ENCODE results near the gene PCDH11X. TPM values are rescaled to one million over a fixed set of nuclear protein-coding genes. Genes with fewer than 3 reads are reported as not detected.
A peak's percentile ranks its signal among the peaks of the same experiment; 100 is the strongest.
"Not testable (repeated sequence)": the region's sequence is repeated elsewhere in the genome, so short reads cannot be mapped to it uniquely, and the experiment has no call there.

The PCDH11X gene, protein sequence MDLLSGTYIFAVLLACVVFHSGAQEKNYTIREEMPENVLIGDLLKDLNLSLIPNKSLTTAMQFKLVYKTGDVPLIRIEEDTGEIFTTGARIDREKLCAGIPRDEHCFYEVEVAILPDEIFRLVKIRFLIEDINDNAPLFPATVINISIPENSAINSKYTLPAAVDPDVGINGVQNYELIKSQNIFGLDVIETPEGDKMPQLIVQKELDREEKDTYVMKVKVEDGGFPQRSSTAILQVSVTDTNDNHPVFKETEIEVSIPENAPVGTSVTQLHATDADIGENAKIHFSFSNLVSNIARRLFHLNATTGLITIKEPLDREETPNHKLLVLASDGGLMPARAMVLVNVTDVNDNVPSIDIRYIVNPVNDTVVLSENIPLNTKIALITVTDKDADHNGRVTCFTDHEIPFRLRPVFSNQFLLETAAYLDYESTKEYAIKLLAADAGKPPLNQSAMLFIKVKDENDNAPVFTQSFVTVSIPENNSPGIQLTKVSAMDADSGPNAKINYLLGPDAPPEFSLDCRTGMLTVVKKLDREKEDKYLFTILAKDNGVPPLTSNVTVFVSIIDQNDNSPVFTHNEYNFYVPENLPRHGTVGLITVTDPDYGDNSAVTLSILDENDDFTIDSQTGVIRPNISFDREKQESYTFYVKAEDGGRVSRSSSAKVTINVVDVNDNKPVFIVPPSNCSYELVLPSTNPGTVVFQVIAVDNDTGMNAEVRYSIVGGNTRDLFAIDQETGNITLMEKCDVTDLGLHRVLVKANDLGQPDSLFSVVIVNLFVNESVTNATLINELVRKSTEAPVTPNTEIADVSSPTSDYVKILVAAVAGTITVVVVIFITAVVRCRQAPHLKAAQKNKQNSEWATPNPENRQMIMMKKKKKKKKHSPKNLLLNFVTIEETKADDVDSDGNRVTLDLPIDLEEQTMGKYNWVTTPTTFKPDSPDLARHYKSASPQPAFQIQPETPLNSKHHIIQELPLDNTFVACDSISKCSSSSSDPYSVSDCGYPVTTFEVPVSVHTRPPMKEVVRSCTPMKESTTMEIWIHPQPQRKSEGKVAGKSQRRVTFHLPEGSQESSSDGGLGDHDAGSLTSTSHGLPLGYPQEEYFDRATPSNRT (N-terminal part only)
- total RNA-seq (2021): 29.4 and 31.0 TPM in 2 replicates
- long read RNA-seq, full-length matches to known transcripts: 19 of 488 reads
- long read RNA-seq, partial matches to known transcripts: 98 of 488 reads
- long read RNA-seq, other reads (novel, unspliced or antisense): 371 of 488 reads

GRCh38 chrX:91779135-91779534, at the start of gene PCDH11X:
Gene PCDH11X (plus strand): TSS chrX:91779375. CDS start chrX:91835505, 56,130 bp downstream.
- not testable (repeated sequence) for H4K20me1 ChIP-seq (ENCODE audit: control insufficient read depth, insufficient read depth, insufficient read length); H2AK5ac ChIP-seq (ENCODE audit: insufficient read length, low read length); H2BK15ac ChIP-seq (ENCODE audit: low read depth, low read length); H3K27me3 ChIP-seq (ENCODE audit: insufficient read depth, low read length); H3K4me1 Mint-ChIP-seq; H4K8ac ChIP-seq (replicated peaks; ENCODE audit: insufficient read length, low read depth, low read length); H4K91ac ChIP-seq (ENCODE audit: insufficient read length, low read depth, low read length); H3K4me1 ChIP-seq (ENCODE audit: insufficient read depth, low read length); H3K56ac ChIP-seq (ENCODE audit: insufficient read length, low read depth, low read length); H3T11ph ChIP-seq (ENCODE audit: low read length); H3K27ac Mint-ChIP-seq; H3K14ac ChIP-seq (ENCODE audit: insufficient read depth, low read length); H3K79me2 ChIP-seq (ENCODE audit: insufficient read depth, low read length); H3K79me1 ChIP-seq (ENCODE audit: insufficient read depth, low read depth, low read length, poor library complexity, severe bottlenecking); H2BK20ac ChIP-seq (ENCODE audit: low read depth, low read length, poor library complexity, severe bottlenecking); H3K36me3 Mint-ChIP-seq (ENCODE audit: insufficient read depth in 1 of 3, low read depth in 3 of 3); H3K18ac ChIP-seq (ENCODE audit: insufficient read length, low read depth, low read length); H2AFZ ChIP-seq (ENCODE audit: low read length); H3K9me3 ChIP-seq (ENCODE audit: control insufficient read depth, low read depth, low read length); H4K5ac ChIP-seq (ENCODE audit: insufficient read length, low read depth, low read length); H3K23me2 ChIP-seq (ENCODE audit: insufficient read length, low read depth, low read length, poor library complexity, severe bottlenecking); H2BK120ac ChIP-seq (ENCODE audit: low read depth, low read length, poor library complexity, severe bottlenecking); H3K4ac ChIP-seq (ENCODE audit: low read depth, low read length); H2BK12ac ChIP-seq (ENCODE audit: insufficient read length, low read depth, low read length); H3K27ac ChIP-seq (ENCODE audit: insufficient read length, low read depth, low read length); H3K23ac ChIP-seq (ENCODE audit: insufficient read length, low read depth, low read length); H3K9me3 Mint-ChIP-seq; H2BK5ac ChIP-seq (ENCODE audit: insufficient read length, low read length)
- no CpG with 5 or more reads among the region's 24 CpGs for WGBS (ENCODE audit: extremely low coverage, insufficient read length, low lambda C conversion rate)
- peak within 1 kb of the TSS; percentile 66 for H3K4me2 ChIP-seq (ENCODE audit: insufficient read depth, insufficient read length, low read length)
- peak; percentile 84 for DNase-seq
- peak within 1 kb of the TSS; percentile 37 for H3K9ac ChIP-seq (ENCODE audit: extremely low read depth, insufficient read length, low read length)
- H3K27me3 Mint-ChIP-seq (ENCODE audit: low read depth): peaks cover 47% of the 10 kb centered on the region
- peak within 1 kb of the TSS; percentile 69 to 90 for H3K4me3 Mint-ChIP-seq

- H2AK5ac ChIP-seq (ENCODE audit: insufficient read length, low read length); H3K4me3 Mint-ChIP-seq; H2BK5ac ChIP-seq (ENCODE audit: insufficient read length, low read length); H3T11ph ChIP-seq (ENCODE audit: low read length); H3K9me3 Mint-ChIP-seq; H3K27me3 ChIP-seq (ENCODE audit: insufficient read depth, low read length); H3K36me3 Mint-ChIP-seq (ENCODE audit: insufficient read depth in 1 of 3, low read depth in 3 of 3); H3K27ac Mint-ChIP-seq; H3K79me2 ChIP-seq (ENCODE audit: insufficient read depth, low read length); H4K91ac ChIP-seq (ENCODE audit: insufficient read length, low read depth, low read length); H4K5ac ChIP-seq (ENCODE audit: insufficient read length, low read depth, low read length); H2AFZ ChIP-seq (ENCODE audit: low read length); H3K4me1 Mint-ChIP-seq; H2BK12ac ChIP-seq (ENCODE audit: insufficient read length, low read depth, low read length); H3K14ac ChIP-seq (ENCODE audit: insufficient read depth, low read length); H3K27ac ChIP-seq (ENCODE audit: insufficient read length, low read depth, low read length); H3K4me1 ChIP-seq (ENCODE audit: insufficient read depth, low read length); H2BK15ac ChIP-seq (ENCODE audit: low read depth, low read length); H3K27me3 Mint-ChIP-seq (ENCODE audit: low read depth); H4K20me1 ChIP-seq (ENCODE audit: control insufficient read depth, insufficient read depth, insufficient read length); H3K56ac ChIP-seq (ENCODE audit: insufficient read length, low read depth, low read length); H3K9me3 ChIP-seq (ENCODE audit: control insufficient read depth, low read depth, low read length); H3K9ac ChIP-seq (ENCODE audit: extremely low read depth, insufficient read length, low read length); H3K23ac ChIP-seq (ENCODE audit: insufficient read length, low read depth, low read length); H3K4ac ChIP-seq (ENCODE audit: low read depth, low read length); H3K18ac ChIP-seq (ENCODE audit: insufficient read length, low read depth, low read length); H3K4me2 ChIP-seq (ENCODE audit: insufficient read depth, insufficient read length, low read length); H4K8ac ChIP-seq (replicated peaks; ENCODE audit: insufficient read length, low read depth, low read length); H2BK20ac ChIP-seq (ENCODE audit: low read depth, low read length, poor library complexity, severe bottlenecking); DNase-seq; H3K23me2 ChIP-seq (ENCODE audit: insufficient read length, low read depth, low read length, poor library complexity, severe bottlenecking); H3K79me1 ChIP-seq (ENCODE audit: insufficient read depth, low read depth, low read length, poor library complexity, severe bottlenecking); H2BK120ac ChIP-seq (ENCODE audit: low read depth, low read length, poor library complexity, severe bottlenecking): not testable (repeated sequence)
- WGBS (ENCODE audit: extremely low coverage, insufficient read length, low lambda C conversion rate): no CpG with 5 or more reads among the region's 4 CpGs
Observed at GRCh38 chrX:91747446-91747845, 31.7 kb upstream of the PCDH11X start.

Measured in H9 (cell line).